Measurements from ENCODE around the gene MYO10.
"Not testable (repeated sequence)": the region's sequence is repeated elsewhere in the genome, so short reads cannot be mapped to it uniquely, and the experiment has no call there.

MYO10 gene

GRCh38 chr5:16773991-16774390, 162.1 kb downstream of the MYO10 start:
- DNase-seq, result no peak

- no peak for DNase-seq
Observed at GRCh38 chr5:16772556-16772955, 163.5 kb downstream of the MYO10 start.

- DNase-seq, result no peak
Observed at GRCh38 chr5:16768184-16768583, 167.9 kb downstream of the MYO10 start.

- DNase-seq, result no peak
Observed at GRCh38 chr5:16763211-16763610, 172.9 kb downstream of the MYO10 start.

- DNase-seq, result no peak
Observed at GRCh38 chr5:16759147-16759773, 176.8 kb downstream of the MYO10 start.

- no peak for DNase-seq
Observed at GRCh38 chr5:16757989-16758501, 178.0 kb downstream of the MYO10 start.

GRCh38 chr5:16757577-16757976, 178.5 kb downstream of the MYO10 start:
- not testable (repeated sequence) for DNase-seq

GRCh38 chr5:16757146-16757545, 178.9 kb downstream of the MYO10 start:
- no peak for DNase-seq

- no peak for DNase-seq
Observed at GRCh38 chr5:16756692-16757091, 179.4 kb downstream of the MYO10 start.

- DNase-seq, result no peak
Observed at GRCh38 chr5:16755641-16756040, 180.4 kb downstream of the MYO10 start.

GRCh38 chr5:16754601-16755000, 181.5 kb downstream of the MYO10 start:
- DNase-seq, result no peak

- DNase-seq, result no peak
Observed at GRCh38 chr5:16754086-16754485, 182.0 kb downstream of the MYO10 start.

- no peak for DNase-seq
Observed at GRCh38 chr5:16750445-16750844, 185.6 kb downstream of the MYO10 start.

GRCh38 chr5:16749626-16750025, 186.5 kb downstream of the MYO10 start:
- no peak for DNase-seq

GRCh38 chr5:16744164-16744880, 191.8 kb downstream of the MYO10 start:
- no peak for DNase-seq

GRCh38 chr5:16742938-16743337, 193.2 kb downstream of the MYO10 start:
- DNase-seq, result no peak

- DNase-seq, result no peak
Observed at GRCh38 chr5:16740811-16741392, 195.2 kb downstream of the MYO10 start.

- no peak for DNase-seq
Observed at GRCh38 chr5:16740066-16740810, 195.8 kb downstream of the MYO10 start.

- DNase-seq, result not testable (repeated sequence)
Observed at GRCh38 chr5:16738393-16738792, 197.7 kb downstream of the MYO10 start.

GRCh38 chr5:16737620-16738364, 198.3 kb downstream of the MYO10 start:
- no peak for DNase-seq

- DNase-seq, result no peak
Observed at GRCh38 chr5:16737209-16737608, 198.9 kb downstream of the MYO10 start.

GRCh38 chr5:16736158-16736995, 199.7 kb downstream of the MYO10 start:
- DNase-seq, result no peak

Data from inflammatory macrophage treated with lipopolysaccharide for 1 hour (primary cell).